Measurements from ENCODE around the gene F11R. TPM values are rescaled to one million over a fixed set of nuclear protein-coding genes. Genes with fewer than 3 reads are reported as not detected.

F11R gene
- total and polyA plus RNA-seq, 2 of the 13 experiments (the other 11 are each of a cell fraction or from before 2014, with no cell fraction given), result 95.8 to 105 TPM

DNA sequence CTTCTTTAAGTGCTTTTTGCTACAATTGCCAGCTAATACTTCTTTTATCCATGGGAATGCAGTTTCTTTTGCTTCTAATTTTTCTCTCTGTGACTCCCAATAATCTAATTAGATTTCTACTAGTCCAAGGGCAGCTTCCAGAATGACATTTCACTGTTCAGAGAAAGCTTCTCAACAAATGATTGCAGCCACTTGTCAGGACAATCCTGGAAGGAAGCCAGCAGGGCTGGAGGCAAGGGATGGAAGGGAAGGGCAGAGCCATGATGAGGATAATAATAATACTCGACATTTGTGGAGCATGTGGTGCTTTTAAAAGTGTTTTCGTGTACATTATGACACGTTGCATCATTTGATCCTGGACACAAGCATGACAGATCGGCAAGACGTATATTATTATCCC lies 19.4 kb downstream of the F11R start:
- TF ChIP-seq, protein P1, sequence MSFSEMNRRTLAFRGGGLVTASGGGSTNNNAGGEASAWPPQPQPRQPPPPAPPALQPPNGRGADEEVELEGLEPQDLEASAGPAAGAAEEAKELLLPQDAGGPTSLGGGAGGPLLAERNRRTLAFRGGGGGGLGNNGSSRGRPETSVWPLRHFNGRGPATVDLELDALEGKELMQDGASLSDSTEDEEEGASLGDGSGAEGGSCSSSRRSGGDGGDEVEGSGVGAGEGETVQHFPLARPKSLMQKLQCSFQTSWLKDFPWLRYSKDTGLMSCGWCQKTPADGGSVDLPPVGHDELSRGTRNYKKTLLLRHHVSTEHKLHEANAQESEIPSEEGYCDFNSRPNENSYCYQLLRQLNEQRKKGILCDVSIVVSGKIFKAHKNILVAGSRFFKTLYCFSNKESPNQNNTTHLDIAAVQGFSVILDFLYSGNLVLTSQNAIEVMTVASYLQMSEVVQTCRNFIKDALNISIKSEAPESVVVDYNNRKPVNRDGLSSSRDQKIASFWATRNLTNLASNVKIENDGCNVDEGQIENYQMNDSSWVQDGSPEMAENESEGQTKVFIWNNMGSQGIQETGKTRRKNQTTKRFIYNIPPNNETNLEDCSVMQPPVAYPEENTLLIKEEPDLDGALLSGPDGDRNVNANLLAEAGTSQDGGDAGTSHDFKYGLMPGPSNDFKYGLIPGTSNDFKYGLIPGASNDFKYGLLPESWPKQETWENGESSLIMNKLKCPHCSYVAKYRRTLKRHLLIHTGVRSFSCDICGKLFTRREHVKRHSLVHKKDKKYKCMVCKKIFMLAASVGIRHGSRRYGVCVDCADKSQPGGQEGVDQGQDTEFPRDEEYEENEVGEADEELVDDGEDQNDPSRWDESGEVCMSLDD (CRISPR knock-in tag; IDR thresholded peaks at IDR 0.05; ENCODE audit: borderline replicate concordance), result no peak
- TF ChIP-seq ZMYM4 (CRISPR knock-in tag; IDR thresholded peaks at IDR 0.05), result no peak
- no peak for TF ChIP-seq THYN1 (CRISPR knock-in tag; IDR thresholded peaks at IDR 0.05; ENCODE audit: borderline replicate concordance, low read depth)
- TF ChIP-seq HNF4G (IDR thresholded peaks at IDR 0.05; ENCODE audit: borderline replicate concordance, low read depth, low read length), result no peak
- no peak for TF ChIP-seq HNF4G (CRISPR knock-in tag; IDR thresholded peaks at IDR 0.05; ENCODE audit: borderline replicate concordance, low read depth)
- TF ChIP-seq ZNF34 (CRISPR knock-in tag; IDR thresholded peaks at IDR 0.05; ENCODE audit: borderline replicate concordance), result no peak
- TF ChIP-seq DR1 (CRISPR knock-in tag; IDR thresholded peaks at IDR 0.05), result no peak
- TF ChIP-seq MAFG (CRISPR knock-in tag; IDR thresholded peaks at IDR 0.05), result no peak
- no peak for TF ChIP-seq ZBTB20 (CRISPR knock-in tag; IDR thresholded peaks at IDR 0.05; ENCODE audit: borderline replicate concordance, low read depth)
- no peak for TF ChIP-seq ZNF746 (CRISPR knock-in tag; IDR thresholded peaks at IDR 0.05)
- no peak for TF ChIP-seq ZNF569 (CRISPR knock-in tag; IDR thresholded peaks at IDR 0.05; ENCODE audit: borderline replicate concordance)
- no peak for TF ChIP-seq ZNF724P (CRISPR knock-in tag; IDR thresholded peaks at IDR 0.05; ENCODE audit: borderline replicate concordance)
- TF ChIP-seq, protein P2, sequence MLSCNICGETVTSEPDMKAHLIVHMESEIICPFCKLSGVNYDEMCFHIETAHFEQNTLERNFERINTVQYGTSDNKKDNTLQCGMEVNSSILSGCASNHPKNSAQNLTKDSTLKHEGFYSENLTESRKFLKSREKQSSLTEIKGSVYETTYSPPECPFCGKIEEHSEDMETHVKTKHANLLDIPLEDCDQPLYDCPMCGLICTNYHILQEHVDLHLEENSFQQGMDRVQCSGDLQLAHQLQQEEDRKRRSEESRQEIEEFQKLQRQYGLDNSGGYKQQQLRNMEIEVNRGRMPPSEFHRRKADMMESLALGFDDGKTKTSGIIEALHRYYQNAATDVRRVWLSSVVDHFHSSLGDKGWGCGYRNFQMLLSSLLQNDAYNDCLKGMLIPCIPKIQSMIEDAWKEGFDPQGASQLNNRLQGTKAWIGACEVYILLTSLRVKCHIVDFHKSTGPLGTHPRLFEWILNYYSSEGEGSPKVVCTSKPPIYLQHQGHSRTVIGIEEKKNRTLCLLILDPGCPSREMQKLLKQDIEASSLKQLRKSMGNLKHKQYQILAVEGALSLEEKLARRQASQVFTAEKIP (CRISPR knock-in tag; IDR thresholded peaks at IDR 0.05; ENCODE audit: borderline replicate concordance), result no peak
- no peak for TF ChIP-seq FOXK1 (CRISPR knock-in tag; IDR thresholded peaks at IDR 0.05; ENCODE audit: borderline replicate concordance, low read depth)
- no peak for TF ChIP-seq ZBTB7B (CRISPR knock-in tag; IDR thresholded peaks at IDR 0.05)
- TF ChIP-seq ZNF431 (CRISPR knock-in tag; IDR thresholded peaks at IDR 0.05; ENCODE audit: borderline replicate concordance, low read depth), result no peak
- WGBS (ENCODE audit: low lambda C conversion rate), result 96% methylated on average over 5 of the region's 5 CpGs
- BruUV-seq (replicated peaks), result no TSS peak
- no peaks in the 10 kb centered on the region for H3K27me3 ChIP-seq (ENCODE audit: control insufficient read depth in 1 of 2, insufficient read depth in 2 of 2, low read length in 2 of 2)
- no peaks in the 10 kb centered on the region for H4K20me1 ChIP-seq (ENCODE audit: insufficient read depth, low read length)
- H3K4me2 ChIP-seq (ENCODE audit: low read depth, low read length), result no peak overlapping the region
- H3K9ac ChIP-seq (ENCODE audit: insufficient read depth, low read depth, low read length), result no peak overlapping the region
- H3K9me3 ChIP-seq (ENCODE audit: low read length), result no peaks in the 10 kb centered on the region
- in situ Hi-C loops (cut with HindIII; ENCODE audit: extremely low pct_ligation_motif_present, low pct_unique_long_range_greater_than_20kb), result no loop called here
- intact Hi-C loops (cut with micrococcal nuclease; ENCODE audit: unreplicated experiment), result no loop called here
- peaks cover 21 to 37% of the 10 kb centered on the region in 2 experiments for H3K36me3 ChIP-seq (replicated peaks in 1 of 2; ENCODE audit: control insufficient read depth in 1 of 2, insufficient read depth in 2 of 2, low read length in 2 of 2)
- DNase-seq (ENCODE audit: low spot score) (no peak), ATAC-seq (no peak), FAIRE-seq (no peak)
- no peak overlapping the region for H2AFZ ChIP-seq (ENCODE audit: low read length)
- H3K4me3 ChIP-seq (replicated peaks in 1 of 3; ENCODE audit: insufficient read depth in 1 of 3, low read depth in 2 of 3, low read length in 3 of 3), result no peak overlapping the region
- no peak overlapping the region for H3K27ac ChIP-seq (ENCODE audit: extremely low read length, insufficient read depth, low read length)
- peaks cover 12% of the 10 kb centered on the region for H3K79me2 ChIP-seq (ENCODE audit: insufficient read depth, low read length)
- ChIA-PET CTCF (ENCODE audit: low intra/inter-chr PET ratio, low total read pairs) (no interaction called here), POLR2A (no interaction called here)
- peaks cover 6% of the 10 kb centered on the region for H3K4me1 ChIP-seq (ENCODE audit: insufficient read depth, low read length)

Data from HepG2 (cell line).